GM23338 (cell line): ENCODE results near the gene EFHD2. TPM values are rescaled to one million over a fixed set of nuclear protein-coding genes. Genes with fewer than 3 reads are reported as not detected.

Experiments used
- ATAC-seq: fragments of 200-7000 bp; cut with Tn5 transposase; 3 replicates; pipeline ENCODE4 v1.9.1; 2020
- DNase-seq: peaks from one replicate; pipeline ENCODE4 v3.0.0-alpha.2; 2015; ENCODE audit warnings: low spot score
- H2AFZ ChIP-seq: fragments of 200-600 bp; sonication (generic); 2 replicates; pipeline ENCODE4 v1.8.0; 2016; ENCODE audit warnings: antibody characterized with exemption, mild to moderate bottlenecking, moderate library complexity
- H3F3A ChIP-seq: fragments of 200-600 bp; sonication (generic); replicated peaks from 2 replicates; pipeline ENCODE4 v1.8.0; 2017; ENCODE audit warnings: antibody characterized with exemption, mixed run types, low read depth
- H3K27ac ChIP-seq: fragments of 200-600 bp; sonication (generic); 2 replicates; pipeline ENCODE4 v1.6.1; 2016; ENCODE audit warnings: low read depth
- H3K27me3 ChIP-seq: fragments of 200-600 bp; sonication (generic); 2 replicates; pipeline ENCODE4 v1.8.0; 2016; ENCODE audit warnings: mild to moderate bottlenecking, mixed run types, moderate library complexity; ENCODE audit not compliant: insufficient read depth
- H3K36me3 ChIP-seq: fragments of 200-600 bp; sonication (generic); 2 replicates; pipeline ENCODE4 v1.8.0; 2016; ENCODE audit warnings: mild to moderate bottlenecking; ENCODE audit not compliant: insufficient read depth
- H3K4me1 ChIP-seq: fragments of 200-600 bp; sonication (generic); 2 replicates; pipeline ENCODE4 v1.8.0; 2016; ENCODE audit warnings: mild to moderate bottlenecking, moderate library complexity; ENCODE audit not compliant: insufficient read depth
- H3K4me2 ChIP-seq: fragments of 200-600 bp; sonication (generic); 2 replicates; pipeline ENCODE4 v1.7.1; 2017; ENCODE audit warnings: mixed run types
- H3K4me3 ChIP-seq: fragments of 200-600 bp; sonication (generic); 2 replicates; pipeline ENCODE4 v1.6.1; 2016; ENCODE audit warnings: mixed run types
- H3K79me2 ChIP-seq: fragments of 200-600 bp; sonication (generic); replicated peaks from 2 replicates; pipeline ENCODE4 v1.8.0; 2017; ENCODE audit warnings: mild to moderate bottlenecking; ENCODE audit not compliant: insufficient read depth
- H3K9me2 ChIP-seq: fragments of 200-600 bp; sonication (generic); 2 replicates; pipeline ENCODE4 v1.8.0; 2017; ENCODE audit not compliant: insufficient read depth
- H4K20me1 ChIP-seq: fragments of 200-600 bp; sonication (generic); replicated peaks from 2 replicates; pipeline ENCODE4 v1.8.0; 2017; ENCODE audit warnings: mild to moderate bottlenecking; ENCODE audit not compliant: insufficient read depth
- H3K27ac Mint-ChIP-seq: 2 replicates; pipeline ENCODE4 v1.8.0; 2020; ENCODE audit warnings: inconsistent platforms, mild to moderate bottlenecking, moderate library complexity, mixed read lengths
- H3K27me3 Mint-ChIP-seq: 3 replicates; pipeline ENCODE4 v1.8.0; 2022; ENCODE audit warnings: low read depth, mild to moderate bottlenecking, moderate library complexity, mixed read lengths, inconsistent platforms; ENCODE audit not compliant: insufficient read depth, poor library complexity
- H3K36me3 Mint-ChIP-seq: 3 replicates; pipeline ENCODE4 v1.8.0; 2021; ENCODE audit warnings: low read depth, mild to moderate bottlenecking, inconsistent platforms, moderate library complexity, mixed read lengths
- H3K4me1 Mint-ChIP-seq: 3 replicates; pipeline ENCODE4 v1.8.0; 2020; ENCODE audit warnings: mild to moderate bottlenecking, inconsistent platforms, mixed read lengths
- H3K4me3 Mint-ChIP-seq: 3 replicates; pipeline ENCODE4 v1.8.0; 2021; ENCODE audit warnings: moderate library complexity, mild to moderate bottlenecking, inconsistent platforms, mixed read lengths
- H3K9me3 Mint-ChIP-seq: 3 replicates; pipeline ENCODE4 v1.8.0; 2020; ENCODE audit warnings: moderate library complexity, mild to moderate bottlenecking, inconsistent platforms, mixed read lengths
- CREB1 ChIP-seq: fragments of 250-450 bp; sonication (Bioruptor Pico); IDR thresholded peaks from 2 replicates; pipeline ENCODE4 v1.5.0; 2020; ENCODE audit warnings: low read depth, mild to moderate bottlenecking, moderate library complexity
- CTCF ChIP-seq, 2 experiments: fragments of 200-600 bp in 1 of 2; sonication (generic) in 1 of 2; conservative IDR thresholded peaks; 2 replicates each; pipeline versions ENCODE4 v1.5.1 to v1.6.1; 2016 to 2017; ENCODE audit warnings: antibody characterized with exemption in 2 of 2, low read depth in 2 of 2, mild to moderate bottlenecking in 2 of 2, moderate library complexity in 1 of 2
- ETS1 ChIP-seq: IDR thresholded peaks from 2 replicates; pipeline ENCODE4 v1.6.1; 2016; ENCODE audit warnings: antibody characterized with exemption
- EZH2 ChIP-seq: fragments of 200-600 bp; sonication (generic); IDR thresholded peaks from one replicate; pipeline ENCODE4 v1.8.0; 2017; ENCODE audit warnings: antibody characterized with exemption, mild to moderate bottlenecking, low read depth; ENCODE audit not compliant: unreplicated experiment
- EZH2phosphoT487 ChIP-seq: fragments of 200-600 bp; sonication (generic); IDR thresholded peaks from one replicate; pipeline ENCODE4 v1.8.1; 2018; ENCODE audit warnings: antibody characterized with exemption; ENCODE audit not compliant: unreplicated experiment
- JUNB ChIP-seq: IDR thresholded peaks from one replicate; pipeline ENCODE4 v1.6.1; 2016; ENCODE audit warnings: antibody characterized with exemption; ENCODE audit not compliant: unreplicated experiment
- NANOG ChIP-seq: IDR thresholded peaks from 2 replicates; pipeline ENCODE4 v1.6.1; 2016; ENCODE audit warnings: antibody characterized with exemption, borderline replicate concordance
- POLR2AphosphoS5 ChIP-seq: IDR thresholded peaks from 2 replicates; pipeline ENCODE4 v1.6.1; 2016; ENCODE audit warnings: antibody characterized with exemption, low read depth
- REST ChIP-seq: IDR thresholded peaks from one replicate; pipeline ENCODE4 v1.6.1; 2018; ENCODE audit warnings: antibody characterized with exemption; ENCODE audit not compliant: unreplicated experiment
- STAT1 ChIP-seq: IDR thresholded peaks from one replicate; pipeline ENCODE4 v1.6.1; 2016; ENCODE audit warnings: antibody characterized with exemption; ENCODE audit not compliant: unreplicated experiment
- ZNF114 ChIP-seq: fragments of 250-450 bp; sonication (Bioruptor Pico); IDR thresholded peaks from 2 replicates; pipeline ENCODE4 v1.5.0; 2020; ENCODE audit warnings: mild to moderate bottlenecking, moderate library complexity
- ZNF331 ChIP-seq: fragments of 250-450 bp; sonication (Bioruptor Pico); IDR thresholded peaks from 2 replicates; pipeline ENCODE4 v1.5.0; 2020; ENCODE audit warnings: low read depth, mild to moderate bottlenecking, moderate library complexity
- ZNF462 ChIP-seq: fragments of 250-450 bp; sonication (Bioruptor Pico); IDR thresholded peaks from 2 replicates; pipeline ENCODE4 v1.5.0; 2020; ENCODE audit warnings: mild to moderate bottlenecking, moderate library complexity
- polyA plus RNA-seq: library from polyadenylated mRNA; unstranded; fragments of >200 nt; fragmentation: Nextera tagmentation; extraction: Ambion mirVana; gene quantifications from 2 replicates; pipeline ENCODE4 v1.2.1, GENCODE V29; 2016
- total RNA-seq: library from RNA; depleted of rRNA; stranded (reverse); fragments of >200 nt; shearing (Covaris generic); gene quantifications from 2 replicates; pipeline ENCODE4 v1.2.3, GENCODE V29; 2014

Gene EFHD2
- total and polyA plus RNA-seq, 2 experiments from 2014 or later, result 22.8 to 23.7 TPM

GRCh38 chr1:15400627-15401026 is 9.1 kb upstream of the EFHD2 start:
- H2AFZ ChIP-seq, result no peak overlapping the region; the same call in 1 of the 2 replicates
- H4K20me1 ChIP-seq, result no peaks in the 10 kb centered on the region
- H3K79me2 ChIP-seq, result no peaks in the 10 kb centered on the region
- Mint-ChIP-seq H3K4me3 (no peak overlapping the region), H3K9me3 (peaks cover 24% of the 10 kb centered on the region), H3K4me1 (no peaks in the 10 kb centered on the region; the same call in 2 of the 3 replicates), H3K27me3 (no peaks in the 10 kb centered on the region), H3K36me3 (peaks cover 13% of the 10 kb centered on the region), H3K27ac (no peak overlapping the region)
- H3K27ac ChIP-seq, result no peak overlapping the region
- no peaks in the 10 kb centered on the region for H3K4me1 ChIP-seq
- TF ChIP-seq EZH2phosphoT487, result no peak
- TF ChIP-seq CREB1, result no peak
- TF ChIP-seq REST, result no peak
- no peak for TF ChIP-seq ZNF462
- no peak for TF ChIP-seq CTCF (conservative IDR thresholded peaks at IDR 0.05; ENCODE audit: low read depth in 2 of 2)
- TF ChIP-seq POLR2AphosphoS5, result no peak
- TF ChIP-seq STAT1, result no peak
- no peak for TF ChIP-seq ZNF114
- TF ChIP-seq EZH2, result no peak
- TF ChIP-seq NANOG, result no peak
- no peak for TF ChIP-seq JUNB
- no peak for TF ChIP-seq ETS1
- TF ChIP-seq ZNF331 (CRISPR knock-in tag), result no peak
- no peaks in the 10 kb centered on the region for H3K27me3 ChIP-seq
- DNase-seq, result no peak
- no peaks in the 10 kb centered on the region for H3K9me2 ChIP-seq
- H3K4me3 ChIP-seq, result no peak overlapping the region
- H3K4me2 ChIP-seq, result no peak overlapping the region
- H3F3A ChIP-seq, result no peaks in the 10 kb centered on the region
- ATAC-seq, result no peak
- no peaks in the 10 kb centered on the region for H3K36me3 ChIP-seq
